Measurements from ENCODE around the gene C1RL.

Gene C1RL

GRCh38 chr12:7100239-7100638 lies 8.8 kb downstream of the C1RL start:
- TF ChIP-seq CTCF (IDR thresholded peaks at IDR 0.05; ENCODE audit: low read depth, low read length, missing control alignments) = no peak
- DNase-seq (ENCODE audit: low read depth) = no peak

GRCh38 chr12:7099290-7099996 lies 9.6 kb downstream of the C1RL start:
- TF ChIP-seq CTCF (IDR thresholded peaks at IDR 0.05; ENCODE audit: low read depth, low read length, missing control alignments) = no peak
- DNase-seq (ENCODE audit: low read depth) = no peak
- no peak overlapping the region for H3K4me3 ChIP-seq (ENCODE audit: low read depth, low read length)

More at GRCh38 chr12:7100239-7100638, 8.8 kb downstream of the C1RL start:
- H3K4me3 ChIP-seq (ENCODE audit: low read depth, low read length) = no peak overlapping the region

- no peak for TF ChIP-seq CTCF (IDR thresholded peaks at IDR 0.05; ENCODE audit: low read depth, low read length, missing control alignments)
- no peak for DNase-seq (ENCODE audit: low read depth)
- no peak overlapping the region for H3K4me3 ChIP-seq (ENCODE audit: low read depth, low read length)
Observed at GRCh38 chr12:7096979-7097378, 12.0 kb downstream of the C1RL start.

- TF ChIP-seq CTCF (IDR thresholded peaks at IDR 0.05; ENCODE audit: low read depth, low read length, missing control alignments) = no peak
- no peak for DNase-seq (ENCODE audit: low read depth)
- H3K4me3 ChIP-seq (ENCODE audit: low read depth, low read length) = no peak overlapping the region
Observed at GRCh38 chr12:7096006-7096932, 12.7 kb downstream of the C1RL start.

- H3K4me3 ChIP-seq (ENCODE audit: low read depth, low read length) = no peak overlapping the region
- TF ChIP-seq CTCF (IDR thresholded peaks at IDR 0.05; ENCODE audit: low read depth, low read length, missing control alignments) = no peak
- DNase-seq (ENCODE audit: low read depth) = no peak
Observed at GRCh38 chr12:7093892-7094291, 15.1 kb downstream of the C1RL start.

- no peak for TF ChIP-seq CTCF (IDR thresholded peaks at IDR 0.05; ENCODE audit: low read depth, low read length, missing control alignments)
- DNase-seq (ENCODE audit: low read depth) = no peak
- H3K4me3 ChIP-seq (ENCODE audit: low read depth, low read length) = no peak overlapping the region
Observed at GRCh38 chr12:7093486-7093885, 15.5 kb downstream of the C1RL start.

Data from GM12864 (cell line).